Liver (tissue), 9 donors: ENCODE results near the gene GALNT1. TPM values are rescaled to one million over a fixed set of nuclear protein-coding genes. Genes with fewer than 3 reads are reported as not detected.

Experiments
- DNase-seq: peaks from one replicate; pipeline ENCODE4 v3.0.0-alpha.2; 2017; ENCODE audit warnings: low spot score
- H3K27ac ChIP-seq, 2 donors: one replicate each; pipeline ENCODE4 v1.7.0; 2013; ENCODE audit warnings: inconsistent platforms in 2 of 2, low read length in 2 of 2, control low read depth in 1 of 2, low read depth in 1 of 2, mild to moderate bottlenecking in 1 of 2
- H3K27me3 ChIP-seq, 4 donors: one replicate each; pipeline versions ENCODE4 v1.6.1 to v1.7.0; 2013; ENCODE audit warnings: low read length in 3 of 4, inconsistent platforms in 1 of 4, mild to moderate bottlenecking in 1 of 4, moderate library complexity in 1 of 4; ENCODE audit not compliant: control insufficient read depth in 4 of 4, insufficient read depth in 4 of 4
- H3K36me3 ChIP-seq, 4 donors: one replicate each; pipeline versions ENCODE4 v1.6.1 to v1.7.0; 2013; ENCODE audit warnings: low read length in 3 of 4, mild to moderate bottlenecking in 3 of 4, low read depth in 1 of 4, moderate library complexity in 1 of 4; ENCODE audit not compliant: control insufficient read depth in 4 of 4, insufficient read depth in 3 of 4
- H3K4me1 ChIP-seq, 4 donors: one replicate each; pipeline versions ENCODE4 v1.6.1 to v1.7.0; 2013; ENCODE audit warnings: low read length in 3 of 4, mild to moderate bottlenecking in 3 of 4, moderate library complexity in 1 of 4; ENCODE audit not compliant: control insufficient read depth in 4 of 4, insufficient read depth in 4 of 4
- H3K4me3 ChIP-seq, 3 donors: one replicate each; pipeline versions ENCODE4 v1.6.1 to v1.7.0; 2013; ENCODE audit warnings: low read length in 3 of 3, control low read depth in 1 of 3, low read depth in 1 of 3, mild to moderate bottlenecking in 1 of 3
- H3K9ac ChIP-seq, 2 donors: one replicate each; pipeline ENCODE4 v1.7.0; 2013; ENCODE audit warnings: low read length in 2 of 2, mild to moderate bottlenecking in 2 of 2, moderate library complexity in 2 of 2, control low read depth in 1 of 2, low read depth in 1 of 2
- H3K9me3 ChIP-seq, 4 donors: one replicate each; pipeline versions ENCODE4 v1.6.1 to v1.7.0; 2013; ENCODE audit warnings: low read length in 3 of 4; ENCODE audit not compliant: control insufficient read depth in 4 of 4
- EGR1 ChIP-seq, 2 donors: IDR thresholded peaks; 2 replicates each; pipeline ENCODE4 v1.6.1; 2016 to 2018; ENCODE audit warnings: antibody characterized with exemption in 2 of 2, low read depth in 2 of 2
- FOXA1 ChIP-seq: IDR thresholded peaks from 2 replicates; pipeline ENCODE4 v1.6.1; 2016; ENCODE audit warnings: antibody characterized with exemption
- FOXA2 ChIP-seq: IDR thresholded peaks from 2 replicates; pipeline ENCODE4 v1.6.1; 2016; ENCODE audit warnings: antibody characterized with exemption
- GABPA ChIP-seq, 2 donors: IDR thresholded peaks in 1 of 2; conservative IDR thresholded peaks in 1 of 2; 2 replicates each; pipeline ENCODE4 v1.6.1; 2016; ENCODE audit warnings: antibody characterized with exemption in 2 of 2, mild to moderate bottlenecking in 1 of 2, moderate library complexity in 1 of 2
- HNF4A ChIP-seq, 2 donors: conservative IDR thresholded peaks; 2 replicates each; pipeline ENCODE4 v1.6.1; 2016; ENCODE audit warnings: antibody characterized with exemption in 2 of 2, mild to moderate bottlenecking in 2 of 2
- HNF4G ChIP-seq: IDR thresholded peaks from 2 replicates; pipeline ENCODE4 v1.6.1; 2016; ENCODE audit warnings: antibody characterized with exemption
- JUND ChIP-seq, 2 donors: IDR thresholded peaks; 2 replicates each; pipeline ENCODE4 v1.6.1; 2016; ENCODE audit warnings: antibody characterized with exemption in 2 of 2
- MAX ChIP-seq: IDR thresholded peaks from 2 replicates; pipeline ENCODE4 v1.6.1; 2016; ENCODE audit warnings: antibody characterized with exemption
- NR2F2 ChIP-seq: IDR thresholded peaks from 2 replicates; pipeline ENCODE4 v1.6.1; 2016; ENCODE audit warnings: antibody characterized with exemption
- RAD21 ChIP-seq, 2 donors: IDR thresholded peaks; 2 replicates each; pipeline ENCODE4 v1.6.1; 2016; ENCODE audit warnings: antibody characterized with exemption in 2 of 2, mild to moderate bottlenecking in 2 of 2
- REST ChIP-seq: IDR thresholded peaks from 2 replicates; pipeline ENCODE4 v1.6.1; 2016; ENCODE audit warnings: antibody characterized with exemption, mild to moderate bottlenecking
- RXRA ChIP-seq, 2 donors: IDR thresholded peaks; 2 replicates each; pipeline ENCODE4 v1.6.1; 2017 to 2018; ENCODE audit warnings: antibody characterized with exemption in 2 of 2, mild to moderate bottlenecking in 1 of 2
- SP1 ChIP-seq: IDR thresholded peaks from 2 replicates; pipeline ENCODE4 v1.6.1; 2018; ENCODE audit warnings: antibody characterized with exemption, mild to moderate bottlenecking
- TAF1 ChIP-seq: conservative IDR thresholded peaks from 2 replicates; pipeline ENCODE4 v1.6.1; 2016; ENCODE audit warnings: antibody characterized with exemption, mild to moderate bottlenecking
- WGBS: extraction: QIAGEN DNeasy Blood & Tissue Kit; methylation state at CpG from one replicate; pipeline ENCODE4 v1.1.7; 2013; 5-methylcytosine and 5-hydroxymethylcytosine counted together
- polyA plus RNA-seq, 2 donors: library from polyadenylated mRNA; stranded (reverse) in 1 of 2; unstranded in 1 of 2; fragments of 200-250 nt in 1 of 2; fragments of >200 nt in 1 of 2; fragmentation: Nextera tagmentation in 1 of 2; extraction: Ambion mirVana in 1 of 2; gene quantifications; one replicate each; pipeline versions ENCODE4 v1.2.1 to v1.2.3, GENCODE V29; 2013 to 2015
- total RNA-seq, 2 donors: library from RNA; depleted of rRNA; stranded (reverse); fragments of >200 nt; gene quantifications; one replicate each; pipeline ENCODE4 v1.2.3, GENCODE V29; 2014
- TF ChIP-seq, protein P1 (sequence below): IDR thresholded peaks from 2 replicates; pipeline ENCODE4 v1.6.1; 2016; ENCODE audit warnings: antibody characterized with exemption
- TF ChIP-seq, protein P2 (sequence below): IDR thresholded peaks from 2 replicates; pipeline ENCODE4 v1.6.1; 2016; ENCODE audit warnings: antibody characterized with exemption
- TF ChIP-seq, protein P3 (sequence below): fragments of 150-350 bp; IDR thresholded peaks from 2 replicates; pipeline ENCODE4 v1.5.1; 2017; ENCODE audit warnings: improper control_type of control experiment, low read depth, low read length; ENCODE audit not compliant: missing input control
- donor health status: healthy.
- donor health status: healthy.
- donor health status: healthy.
- donor health status: healthy.
- donor health status: healthy.

The GALNT1 gene
- total and polyA plus RNA-seq, 4 donors = 13.9 to 42.2 (median 26.5) TPM

GRCh38 chr18:35739778-35740177 lies 158.2 kb downstream of the GALNT1 start:
- no peaks in the 10 kb centered on the region for H3K4me1 ChIP-seq
- no peak overlapping the region for H3K9ac ChIP-seq
- no peak overlapping the region for H3K27ac ChIP-seq
- H3K4me3 ChIP-seq = no peak overlapping the region
- TF ChIP-seq SP1 = no peak
- no peak for TF ChIP-seq FOXA1
- no peak for TF ChIP-seq FOXA2
- TF ChIP-seq EGR1 (IDR thresholded peaks at IDR 0.05; ENCODE audit: low read depth in 2 of 2) = no peak
- no peak for TF ChIP-seq MAX
- no peak for TF ChIP-seq HNF4G
- TF ChIP-seq NR2F2 = no peak
- no peak for TF ChIP-seq JUND (IDR thresholded peaks at IDR 0.05)
- no peak for TF ChIP-seq HNF4A (conservative IDR thresholded peaks at IDR 0.05)
- no peak for TF ChIP-seq TAF1
- TF ChIP-seq, protein P1, sequence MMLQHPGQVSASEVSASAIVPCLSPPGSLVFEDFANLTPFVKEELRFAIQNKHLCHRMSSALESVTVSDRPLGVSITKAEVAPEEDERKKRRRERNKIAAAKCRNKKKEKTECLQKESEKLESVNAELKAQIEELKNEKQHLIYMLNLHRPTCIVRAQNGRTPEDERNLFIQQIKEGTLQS = no peak
- no peak for TF ChIP-seq RXRA (IDR thresholded peaks at IDR 0.05)
- DNase-seq = no peak
- H3K9me3 ChIP-seq = no peaks in the 10 kb centered on the region
- H3K36me3 ChIP-seq = no peaks in the 10 kb centered on the region
- H3K27me3 ChIP-seq = no peaks in the 10 kb centered on the region

- Histone ChIP-seq H3K36me3 (no peaks in the 10 kb centered on the region), H3K27me3 (no peaks in the 10 kb centered on the region), H3K9ac (no peak overlapping the region), H3K4me3 (no peak overlapping the region), H3K9me3 (no peaks in the 10 kb centered on the region), H3K4me1 (no peaks in the 10 kb centered on the region), H3K27ac (no peak overlapping the region)
- 89% methylated on average over 2 of the region's 2 CpGs for WGBS
- TF ChIP-seq RXRA (IDR thresholded peaks at IDR 0.05) (no peak), RAD21 (IDR thresholded peaks at IDR 0.05) (no peak), GABPA (IDR thresholded peaks at IDR 0.05 in 1 of 2, conservative IDR thresholded peaks at IDR 0.05 in 1 of 2) (no peak), MAX (no peak), HNF4G (no peak), REST (no peak), HNF4A (conservative IDR thresholded peaks at IDR 0.05) (no peak), JUND (IDR thresholded peaks at IDR 0.05) (no peak), TAF1 (no peak), FOXA2 (no peak)
- TF ChIP-seq, protein P1 = no peak
- TF ChIP-seq, protein P2, sequence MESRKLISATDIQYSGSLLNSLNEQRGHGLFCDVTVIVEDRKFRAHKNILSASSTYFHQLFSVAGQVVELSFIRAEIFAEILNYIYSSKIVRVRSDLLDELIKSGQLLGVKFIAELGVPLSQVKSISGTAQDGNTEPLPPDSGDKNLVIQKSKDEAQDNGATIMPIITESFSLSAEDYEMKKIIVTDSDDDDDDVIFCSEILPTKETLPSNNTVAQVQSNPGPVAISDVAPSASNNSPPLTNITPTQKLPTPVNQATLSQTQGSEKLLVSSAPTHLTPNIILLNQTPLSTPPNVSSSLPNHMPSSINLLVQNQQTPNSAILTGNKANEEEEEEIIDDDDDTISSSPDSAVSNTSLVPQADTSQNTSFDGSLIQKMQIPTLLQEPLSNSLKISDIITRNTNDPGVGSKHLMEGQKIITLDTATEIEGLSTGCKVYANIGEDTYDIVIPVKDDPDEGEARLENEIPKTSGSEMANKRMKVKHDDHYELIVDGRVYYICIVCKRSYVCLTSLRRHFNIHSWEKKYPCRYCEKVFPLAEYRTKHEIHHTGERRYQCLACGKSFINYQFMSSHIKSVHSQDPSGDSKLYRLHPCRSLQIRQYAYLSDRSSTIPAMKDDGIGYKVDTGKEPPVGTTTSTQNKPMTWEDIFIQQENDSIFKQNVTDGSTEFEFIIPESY = no peak
- TF ChIP-seq, protein P3, sequence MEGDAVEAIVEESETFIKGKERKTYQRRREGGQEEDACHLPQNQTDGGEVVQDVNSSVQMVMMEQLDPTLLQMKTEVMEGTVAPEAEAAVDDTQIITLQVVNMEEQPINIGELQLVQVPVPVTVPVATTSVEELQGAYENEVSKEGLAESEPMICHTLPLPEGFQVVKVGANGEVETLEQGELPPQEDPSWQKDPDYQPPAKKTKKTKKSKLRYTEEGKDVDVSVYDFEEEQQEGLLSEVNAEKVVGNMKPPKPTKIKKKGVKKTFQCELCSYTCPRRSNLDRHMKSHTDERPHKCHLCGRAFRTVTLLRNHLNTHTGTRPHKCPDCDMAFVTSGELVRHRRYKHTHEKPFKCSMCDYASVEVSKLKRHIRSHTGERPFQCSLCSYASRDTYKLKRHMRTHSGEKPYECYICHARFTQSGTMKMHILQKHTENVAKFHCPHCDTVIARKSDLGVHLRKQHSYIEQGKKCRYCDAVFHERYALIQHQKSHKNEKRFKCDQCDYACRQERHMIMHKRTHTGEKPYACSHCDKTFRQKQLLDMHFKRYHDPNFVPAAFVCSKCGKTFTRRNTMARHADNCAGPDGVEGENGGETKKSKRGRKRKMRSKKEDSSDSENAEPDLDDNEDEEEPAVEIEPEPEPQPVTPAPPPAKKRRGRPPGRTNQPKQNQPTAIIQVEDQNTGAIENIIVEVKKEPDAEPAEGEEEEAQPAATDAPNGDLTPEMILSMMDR = no peak
- DNase-seq = no peak
These were observed 159.1 kb downstream of the GALNT1 start for GRCh38 chr18:35740656-35741055.
